Stimulated activated naive CD4-positive, alpha-beta T cell treated with Interleukin-2 at 50 U/mL for 16 hours (primary cell): ENCODE data around the gene LRRC8D.
"Not testable (repeated sequence)": the region's sequence is repeated elsewhere in the genome, so short reads cannot be mapped to it uniquely, and the experiment has no call there.

ENCODE experiments used
- DNase-seq: peaks from one replicate; lab custom pipeline; 2025; lab: John Stamatoyannopoulos, UW

The LRRC8D gene

GRCh38 chr1:89820422-89821321 is at the start of gene LRRC8D:
Gene LRRC8D, plus strand, starts transcription at chr1:89821032. Its CDS starts 112,037 bp downstream, at chr1:89933069.
- DNase-seq, result peak; percentile 61

- DNase-seq, result no peak
Measured at GRCh38 chr1:89771991-89772560, 48.8 kb upstream of the LRRC8D start.

GRCh38 chr1:89776104-89776503 is 44.7 kb upstream of the LRRC8D start:
- not testable (repeated sequence) for DNase-seq

GRCh38 chr1:89777271-89777670 is 43.6 kb upstream of the LRRC8D start:
- not testable (repeated sequence) for DNase-seq

- DNase-seq, result peak; percentile 16
Measured at GRCh38 chr1:89779151-89779940, 41.5 kb upstream of the LRRC8D start.

GRCh38 chr1:89780721-89781120 is 40.1 kb upstream of the LRRC8D start:
- DNase-seq, result no peak

- peak; percentile 78 for DNase-seq
Measured at GRCh38 chr1:89781494-89782126, 39.2 kb upstream of the LRRC8D start.

- DNase-seq, result no peak
Measured at GRCh38 chr1:89786628-89787214, 34.1 kb upstream of the LRRC8D start.

- no peak for DNase-seq
Measured at GRCh38 chr1:89790592-89790991, 30.2 kb upstream of the LRRC8D start.

GRCh38 chr1:89791064-89791726 is 29.6 kb upstream of the LRRC8D start:
- no peak for DNase-seq

- no peak for DNase-seq
Measured at GRCh38 chr1:89794406-89794805, 26.4 kb upstream of the LRRC8D start.

- DNase-seq, result not testable (repeated sequence)
Measured at GRCh38 chr1:89795571-89795970, 25.3 kb upstream of the LRRC8D start.

- DNase-seq, result not testable (repeated sequence)
Measured at GRCh38 chr1:89797876-89798275, 23.0 kb upstream of the LRRC8D start.

GRCh38 chr1:89799495-89799894 is 21.3 kb upstream of the LRRC8D start:
- DNase-seq, result no peak

- no peak for DNase-seq
Measured at GRCh38 chr1:89800022-89800655, 20.7 kb upstream of the LRRC8D start.

- no peak for DNase-seq
Measured at GRCh38 chr1:89800718-89801117, 20.1 kb upstream of the LRRC8D start.

- DNase-seq, result no peak
Measured at GRCh38 chr1:89802051-89802450, 18.8 kb upstream of the LRRC8D start.

- no peak for DNase-seq
Measured at GRCh38 chr1:89802841-89803240, 18.0 kb upstream of the LRRC8D start.

GRCh38 chr1:89804642-89805237 is 16.1 kb upstream of the LRRC8D start:
- peak; percentile 72 for DNase-seq

GRCh38 chr1:89806616-89807015 is 14.2 kb upstream of the LRRC8D start:
- no peak for DNase-seq
